HG02981 (cell line): ENCODE measurements around the gene MUC7.
"Not testable (repeated sequence)": the region's sequence is repeated elsewhere in the genome, so short reads cannot be mapped to it uniquely, and the experiment has no call there.

ENCODE experiments used
- ATAC-seq: cut with Tn5 transposase; IDR thresholded peaks from one replicate; pipeline ENCODE4 v1.9.1; 2021; ENCODE audit warnings: mild to moderate bottlenecking, moderate library complexity; ENCODE audit not compliant: unreplicated experiment

MUC7 gene

GRCh38 chr4:70471897-70472296, at the start of gene MUC7:
MUC7 (plus strand) TSS chr4:70472197; CDS start chr4:70474022, 1,825 bp downstream.
- no peak for ATAC-seq

DNA sequence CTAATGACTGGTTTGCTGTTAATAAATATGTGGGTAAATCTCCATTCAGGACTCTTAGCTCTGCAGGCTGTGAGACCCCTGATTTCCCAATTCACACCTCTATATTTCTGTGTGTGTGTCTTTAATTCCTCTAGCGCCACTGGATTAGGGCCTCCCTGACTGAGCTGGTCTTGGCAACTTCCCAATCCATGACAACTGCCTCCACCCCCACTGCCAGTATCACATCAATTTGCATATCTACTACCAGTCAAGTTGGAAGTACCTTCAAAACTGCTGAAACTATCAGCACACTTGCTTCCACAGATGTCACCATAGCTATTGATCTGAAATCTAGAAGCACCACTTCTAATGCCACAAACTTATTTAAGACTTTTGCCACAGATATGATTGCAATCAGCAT, 46.7 kb upstream of the MUC7 start:
- ATAC-seq: no peak

DNA sequence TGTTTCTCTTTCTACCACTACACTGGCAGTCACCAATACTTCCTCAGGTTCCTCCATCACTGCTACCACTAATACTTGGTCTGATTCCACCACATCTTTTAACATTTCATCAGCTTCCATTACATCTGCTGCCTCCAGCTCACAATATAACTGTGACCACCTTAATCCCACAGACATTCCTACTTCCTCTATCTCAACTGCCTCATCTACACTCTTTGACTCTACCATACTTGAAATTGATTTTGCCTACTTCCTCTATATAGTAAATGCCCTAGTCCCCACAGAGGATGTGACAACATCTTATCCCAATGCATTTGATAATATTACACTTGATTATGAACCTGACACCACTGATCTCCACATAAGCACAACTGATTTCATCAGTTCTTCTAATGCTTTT, 45.2 kb upstream of the MUC7 start:
- no peak for ATAC-seq

- no peak for ATAC-seq
Observed at GRCh38 chr4:70437197-70437596, 34.8 kb upstream of the MUC7 start.

DNA sequence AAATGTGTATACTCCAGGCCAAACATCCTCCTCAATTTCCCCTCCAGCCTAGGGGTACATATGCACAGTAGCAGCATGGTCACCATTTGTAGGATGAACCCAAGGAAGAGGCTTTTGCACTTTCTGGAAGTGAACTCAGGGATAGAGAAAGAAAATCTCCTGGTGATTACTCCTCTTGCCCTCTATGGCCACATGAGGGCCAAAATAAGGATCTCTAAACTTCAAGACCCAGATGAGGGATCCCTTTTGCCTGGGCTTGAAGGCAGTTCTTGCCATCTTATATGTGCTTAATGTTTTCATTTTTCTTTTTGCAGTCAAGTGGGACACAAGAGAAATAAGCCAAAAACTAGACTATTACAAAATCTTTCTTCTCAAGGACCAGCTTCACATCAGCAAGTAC, 29.5 kb upstream of the MUC7 start:
- ATAC-seq: no peak

DNA sequence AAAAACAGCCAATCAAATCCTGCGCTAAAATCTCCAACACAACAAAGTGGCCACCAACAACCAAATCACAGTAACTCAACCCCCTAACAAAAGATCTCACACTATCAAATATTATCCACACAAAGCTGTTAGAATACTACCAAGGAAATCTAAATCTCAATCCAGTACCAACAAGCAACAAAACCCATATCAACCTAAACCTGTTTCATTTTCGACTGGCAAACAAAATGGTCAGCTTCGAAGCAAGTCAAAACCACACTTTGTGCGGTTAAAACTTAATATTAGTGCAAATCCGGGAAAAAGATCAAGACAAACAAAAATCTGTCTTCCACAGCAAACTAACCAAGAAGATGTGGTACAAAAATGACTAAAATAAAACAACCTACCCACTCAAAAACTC, 28.7 kb upstream of the MUC7 start:
- no peak for ATAC-seq

- ATAC-seq: no peak
Observed at GRCh38 chr4:70449220-70449619, 22.8 kb upstream of the MUC7 start.

DNA sequence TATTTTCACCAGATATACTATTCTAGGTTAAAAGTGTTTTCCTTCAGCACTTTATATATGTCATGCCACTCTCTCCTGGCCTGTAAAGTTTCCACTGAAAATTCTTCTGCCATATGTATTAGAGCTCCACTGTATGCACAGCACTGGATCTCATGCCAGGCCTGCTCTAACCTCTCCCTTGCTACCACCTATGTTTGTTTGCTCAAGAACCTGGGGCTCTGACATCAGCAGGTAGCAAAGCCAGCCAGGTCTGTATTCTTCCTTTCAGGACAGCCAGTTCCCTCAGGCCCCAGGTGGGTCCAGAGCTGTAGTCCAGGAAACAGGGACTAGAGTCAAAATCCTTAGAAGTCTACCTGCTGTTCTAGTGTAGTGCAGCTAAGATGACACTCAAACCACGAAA, 19.1 kb upstream of the MUC7 start:
- ATAC-seq: no peak

DNA sequence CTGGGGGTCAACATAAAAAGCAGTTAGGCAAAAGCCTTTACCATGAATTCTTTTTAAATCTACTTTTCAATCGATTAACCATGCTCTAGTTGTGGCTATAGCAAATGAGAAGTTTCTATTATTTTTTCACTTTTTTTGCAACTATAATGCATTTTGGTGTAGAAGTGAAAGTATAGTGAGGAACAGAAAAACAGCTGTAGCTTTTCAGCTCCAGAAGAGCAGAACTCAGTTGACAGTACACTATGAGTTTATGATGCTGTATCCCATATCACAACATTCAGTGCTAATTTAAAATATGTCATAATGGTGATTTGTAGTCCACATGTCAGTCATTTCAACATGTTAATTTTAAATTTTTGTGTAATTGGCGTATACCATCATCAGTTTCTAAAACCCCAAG, 8.7 kb upstream of the MUC7 start:
- ATAC-seq: no peak

DNA sequence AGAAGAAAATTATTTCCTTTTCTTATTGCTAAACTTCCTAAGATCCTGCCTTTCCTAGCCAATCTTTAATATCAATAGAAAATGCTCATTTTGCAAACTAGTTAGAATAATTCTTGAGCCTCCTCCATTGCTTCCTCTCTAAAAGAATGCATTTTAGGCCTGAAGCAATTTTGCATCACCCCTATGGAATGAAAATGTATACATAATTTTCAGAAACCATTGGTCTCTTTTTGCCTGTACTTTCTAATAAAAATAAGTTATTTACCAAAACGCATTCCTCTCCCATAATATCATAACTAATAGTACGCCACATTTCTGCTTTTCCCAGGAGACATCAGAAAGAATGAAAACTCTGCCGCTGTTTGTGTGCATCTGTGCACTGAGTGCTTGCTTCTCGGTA, 1.7 kb downstream of the MUC7 start:
- no peak for ATAC-seq

- no peak for ATAC-seq
Observed at GRCh38 chr4:70488748-70489147, 16.8 kb downstream of the MUC7 start.

DNA sequence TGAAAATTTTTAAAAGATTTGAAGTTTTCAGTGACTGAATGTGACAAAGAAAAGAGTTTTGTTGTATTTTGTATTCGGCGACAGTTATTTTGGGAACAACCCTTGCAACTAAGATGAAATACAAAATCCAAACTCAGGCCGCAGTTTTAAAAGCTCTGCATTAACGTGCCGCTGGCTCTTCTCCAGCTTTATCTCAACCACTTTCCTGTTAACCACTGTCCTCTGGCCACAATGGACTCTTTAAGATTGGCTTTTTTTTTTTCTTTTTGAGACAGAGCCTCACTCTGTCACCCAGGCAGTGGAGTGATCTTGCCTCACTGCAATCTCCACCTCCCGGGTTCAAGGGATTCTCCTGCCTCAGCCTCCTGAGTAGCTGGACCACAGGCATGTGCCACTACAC, 24.2 kb downstream of the MUC7 start:
- no peak for ATAC-seq

GRCh38 chr4:70501838-70502237, 29.8 kb downstream of the MUC7 start:
- not testable (repeated sequence) for ATAC-seq

- no peak for ATAC-seq
Observed at GRCh38 chr4:70504733-70505132, 32.7 kb downstream of the MUC7 start.

DNA sequence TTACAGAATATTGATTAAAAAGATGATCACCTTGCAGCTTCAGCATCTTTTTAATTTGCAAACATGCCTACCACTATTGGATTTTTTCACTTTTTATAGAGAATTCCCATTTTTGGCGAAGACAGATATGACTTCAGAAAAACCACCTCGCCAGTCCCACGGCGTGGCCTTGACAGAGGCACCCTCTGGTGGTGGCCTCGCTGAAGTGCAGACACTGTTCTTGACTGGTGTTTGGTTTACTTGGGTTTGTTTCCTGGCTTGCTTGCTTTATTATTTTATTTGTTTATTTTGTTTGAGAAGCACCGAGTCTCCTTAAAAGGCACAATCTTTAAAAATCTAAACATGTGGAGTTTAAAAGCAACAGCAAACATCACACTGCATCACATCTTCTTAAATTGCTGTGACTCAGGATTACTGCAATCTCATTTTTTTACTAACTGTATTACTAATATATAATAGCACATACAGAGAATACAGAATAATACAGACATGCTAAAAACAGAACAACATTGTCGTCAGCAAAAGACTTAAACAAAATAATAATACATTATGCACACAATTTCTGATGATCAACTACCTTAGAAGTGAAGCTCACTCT, 33.3 kb downstream of the MUC7 start:
- peak; percentile 93 for ATAC-seq

GRCh38 chr4:70508801-70509200, 36.8 kb downstream of the MUC7 start:
- no peak for ATAC-seq

DNA sequence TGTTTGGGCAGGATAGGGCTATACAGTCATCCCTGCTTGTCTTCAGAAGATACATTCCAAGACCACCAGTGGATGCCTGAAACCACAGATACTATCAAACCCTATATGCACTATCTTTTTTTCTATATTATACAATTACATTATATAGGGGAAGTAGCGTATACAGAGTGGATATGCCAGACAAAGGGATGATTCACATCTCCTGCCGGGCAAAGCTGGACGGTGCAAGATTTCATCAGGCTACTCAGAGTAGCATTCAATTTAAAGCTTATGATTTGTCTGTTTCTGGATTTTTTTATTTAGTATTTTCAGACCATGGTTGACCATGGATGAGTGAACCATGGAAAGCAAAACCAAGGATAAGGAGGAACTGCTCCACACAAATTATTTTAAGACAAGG, 39.4 kb downstream of the MUC7 start:
- no peak for ATAC-seq

GRCh38 chr4:70515367-70516250, 43.6 kb downstream of the MUC7 start:
- no peak for ATAC-seq

DNA sequence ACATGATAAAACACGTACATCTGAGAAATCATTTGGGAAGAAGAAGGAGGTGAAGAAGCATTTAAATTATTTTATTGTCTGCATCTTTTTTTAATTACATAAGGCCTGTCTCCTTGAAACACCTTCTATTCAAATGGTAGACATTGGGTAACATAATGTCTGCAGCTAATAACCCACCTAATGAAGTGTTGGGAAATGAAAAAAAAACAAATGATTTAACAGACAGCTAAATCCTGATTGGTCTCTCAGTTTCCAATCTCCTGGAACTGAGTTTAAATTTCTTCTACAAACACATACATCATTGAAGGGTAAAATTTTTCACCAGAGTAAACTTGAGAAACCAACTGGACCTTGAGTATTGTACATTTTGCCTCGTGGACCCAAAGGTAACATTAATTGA, 46.3 kb downstream of the MUC7 start, which contains the start of gene AMTN:
AMTN (plus strand) TSS at position 301 of the 400 bp plus-strand sequence. CDS start 209 bp downstream, outside the sequence.
- ATAC-seq: no peak

DNA sequence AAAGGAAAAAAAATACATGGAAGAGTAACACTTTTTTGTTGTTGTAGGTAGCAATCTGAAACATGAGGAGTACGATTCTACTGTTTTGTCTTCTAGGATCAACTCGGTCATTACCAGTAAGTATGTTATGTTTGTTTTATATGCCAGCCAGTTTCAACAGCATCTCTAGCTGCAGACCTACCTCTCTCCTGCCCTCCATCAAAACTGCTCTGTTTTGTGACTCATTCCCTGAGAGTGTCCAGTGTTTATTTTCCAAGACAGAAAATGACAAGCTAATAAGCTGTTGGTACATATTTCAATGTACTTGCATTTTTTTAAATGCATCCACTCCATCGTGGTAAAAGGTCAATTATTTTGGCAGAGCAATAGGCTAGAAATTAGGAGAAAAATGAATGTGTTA, 46.7 kb downstream of the MUC7 start:
- ATAC-seq: no peak

GRCh38 chr4:70522626-70523025, 50.6 kb downstream of the MUC7 start:
- ATAC-seq: no peak

DNA sequence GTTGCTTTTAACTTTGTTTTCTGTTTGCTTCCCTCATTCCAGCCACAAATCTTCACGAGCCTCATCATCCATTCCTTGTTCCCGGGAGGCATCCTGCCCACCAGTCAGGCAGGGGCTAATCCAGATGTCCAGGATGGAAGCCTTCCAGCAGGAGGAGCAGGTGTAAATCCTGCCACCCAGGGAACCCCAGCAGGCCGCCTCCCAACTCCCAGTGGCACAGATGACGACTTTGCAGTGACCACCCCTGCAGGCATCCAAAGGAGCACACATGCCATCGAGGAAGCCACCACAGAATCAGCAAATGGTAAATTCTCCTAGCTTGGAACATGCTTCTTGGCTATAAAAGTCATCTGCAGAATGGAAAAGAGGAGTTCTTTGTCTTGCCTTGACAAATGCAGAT, 59.0 kb downstream of the MUC7 start:
- ATAC-seq: no peak
